Nephron (organoid): ENCODE measurements around the gene PSORS1C1.
"Not testable (repeated sequence)": the region's sequence is repeated elsewhere in the genome, so short reads cannot be mapped to it uniquely, and the experiment has no call there.

Experiments
- H3K27ac Mint-ChIP-seq, 3 experiments: 2 replicates each; pipeline ENCODE4 v1.8.0; 2020; ENCODE audit warnings: mixed read lengths in 3 of 3, mild to moderate bottlenecking in 2 of 3, moderate library complexity in 1 of 3
- H3K27me3 Mint-ChIP-seq: 2 replicates; pipeline ENCODE4 v1.8.0; 2021; ENCODE audit warnings: low read depth, mild to moderate bottlenecking, moderate library complexity, mixed read lengths
- H3K36me3 Mint-ChIP-seq: 2 replicates; pipeline ENCODE4 v1.8.0; 2020; ENCODE audit warnings: low read depth, mixed read lengths
- H3K4me1 Mint-ChIP-seq: 2 replicates; pipeline ENCODE4 v1.8.0; 2020; ENCODE audit warnings: mixed read lengths
- H3K4me3 Mint-ChIP-seq, 3 experiments: 2 replicates each; pipeline ENCODE4 v1.8.0; 2020; ENCODE audit warnings: mild to moderate bottlenecking in 3 of 3, mixed read lengths in 3 of 3, moderate library complexity in 2 of 3
- H3K9me3 Mint-ChIP-seq: 2 replicates; pipeline ENCODE4 v1.8.0; 2020; ENCODE audit warnings: mixed read lengths
- CTCF ChIP-seq, 3 experiments: fragments of 200-600 bp; sonication (generic); IDR thresholded peaks; one replicate each; pipeline ENCODE4 v1.5.0; 2021; ENCODE audit warnings: antibody characterized with exemption in 3 of 3; ENCODE audit not compliant: unreplicated experiment in 3 of 3

Gene PSORS1C1

GRCh38 chr6:31178143-31179041 lies 63.8 kb downstream of the PSORS1C1 start:
- H3K4me3 Mint-ChIP-seq = no peak overlapping the region
- no peak overlapping the region for H3K27ac Mint-ChIP-seq
- no peaks in the 10 kb centered on the region for H3K36me3 Mint-ChIP-seq
- peaks cover 6% of the 10 kb centered on the region for H3K4me1 Mint-ChIP-seq
- no peaks in the 10 kb centered on the region for H3K9me3 Mint-ChIP-seq
- peaks cover 5% of the 10 kb centered on the region for H3K27me3 Mint-ChIP-seq
- TF ChIP-seq CTCF (IDR thresholded peaks at IDR 0.05; ENCODE audit: unreplicated experiment in 3 of 3) = no peak

- H3K4me3 Mint-ChIP-seq = no peak overlapping the region
- H3K27ac Mint-ChIP-seq = no peak overlapping the region
- peaks cover 5% of the 10 kb centered on the region for H3K27me3 Mint-ChIP-seq
- TF ChIP-seq CTCF (IDR thresholded peaks at IDR 0.05; ENCODE audit: unreplicated experiment in 3 of 3) = no peak
- H3K4me1 Mint-ChIP-seq = peaks cover 6% of the 10 kb centered on the region
- no peaks in the 10 kb centered on the region for H3K9me3 Mint-ChIP-seq
- no peaks in the 10 kb centered on the region for H3K36me3 Mint-ChIP-seq
Observed at GRCh38 chr6:31179042-31179386, 64.4 kb downstream of the PSORS1C1 start.

- Mint-ChIP-seq H3K27ac (no peak overlapping the region), H3K4me1 (peaks cover 6% of the 10 kb centered on the region), H3K4me3 (no peak overlapping the region), H3K36me3 (no peaks in the 10 kb centered on the region), H3K9me3 (no peaks in the 10 kb centered on the region), H3K27me3 (no peaks in the 10 kb centered on the region)
- no peak for TF ChIP-seq CTCF (IDR thresholded peaks at IDR 0.05; ENCODE audit: unreplicated experiment in 3 of 3)
Observed at GRCh38 chr6:31179896-31180295, 65.3 kb downstream of the PSORS1C1 start.

GRCh38 chr6:31180500-31180899 lies 65.9 kb downstream of the PSORS1C1 start:
- Mint-ChIP-seq H3K27me3 (no peaks in the 10 kb centered on the region), H3K9me3 (no peaks in the 10 kb centered on the region), H3K27ac (no peak overlapping the region), H3K36me3 (no peaks in the 10 kb centered on the region), H3K4me1 (peaks cover 6% of the 10 kb centered on the region), H3K4me3 (no peak overlapping the region)
- no peak for TF ChIP-seq CTCF (IDR thresholded peaks at IDR 0.05; ENCODE audit: unreplicated experiment in 3 of 3)

- not testable (repeated sequence) for H3K27me3 Mint-ChIP-seq, H3K27ac Mint-ChIP-seq, H3K9me3 Mint-ChIP-seq, H3K36me3 Mint-ChIP-seq, H3K4me1 Mint-ChIP-seq, H3K4me3 Mint-ChIP-seq
Observed at GRCh38 chr6:31183287-31183686, 68.7 kb downstream of the PSORS1C1 start.

- peak overlapping the region in 1 of 3 experiments; percentile 14 for H3K4me3 Mint-ChIP-seq
- H3K9me3 Mint-ChIP-seq, H3K27me3 Mint-ChIP-seq, H3K27ac Mint-ChIP-seq, H3K36me3 Mint-ChIP-seq, H3K4me1 Mint-ChIP-seq: not testable (repeated sequence)
Observed at GRCh38 chr6:31183859-31184258, 69.3 kb downstream of the PSORS1C1 start.

- H3K4me3 Mint-ChIP-seq = peak overlapping the region; percentile 9 to 73 (median 49)
- H3K36me3 Mint-ChIP-seq, H3K9me3 Mint-ChIP-seq, H3K27me3 Mint-ChIP-seq, H3K4me1 Mint-ChIP-seq: not testable (repeated sequence)
- peak overlapping the region; percentile 98 to 99 (median 99) for H3K27ac Mint-ChIP-seq
Observed at GRCh38 chr6:31185695-31186051, 71.1 kb downstream of the PSORS1C1 start.
